HG03175 (cell line): ENCODE measurements around the gene FAM180A.
"Not testable (repeated sequence)": the region's sequence is repeated elsewhere in the genome, so short reads cannot be mapped to it uniquely, and the experiment has no call there.

Experiments used
- ATAC-seq: cut with Tn5 transposase; IDR thresholded peaks from one replicate; pipeline ENCODE4 v1.9.1; 2021; ENCODE audit warnings: mild to moderate bottlenecking, moderate library complexity; ENCODE audit not compliant: unreplicated experiment

The FAM180A gene

DNA sequence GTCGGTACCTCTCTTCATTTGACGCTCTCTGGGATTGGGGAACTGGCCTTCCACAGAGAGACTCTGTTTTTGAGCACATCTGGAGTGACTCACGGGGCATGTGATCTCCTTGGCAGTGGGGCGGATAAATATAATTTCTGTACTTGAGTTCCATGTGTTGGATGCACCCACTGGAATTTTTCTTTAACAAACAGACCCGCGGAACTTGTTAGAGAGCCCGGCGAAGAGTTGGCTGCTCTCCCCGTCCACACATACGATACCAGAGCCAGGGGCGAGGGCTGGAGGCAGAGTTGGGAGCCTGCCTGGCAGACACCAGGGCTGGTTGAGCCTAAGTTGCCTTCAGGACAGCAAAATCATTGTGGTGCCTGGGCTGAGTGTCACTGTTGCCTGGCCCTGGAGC is at the start of gene FAM180A:
TSS of gene FAM180A (minus strand) at position 44 of the 400 bp plus-strand sequence. CDS start 233 bp downstream, outside the sequence.
- ATAC-seq: no peak

DNA sequence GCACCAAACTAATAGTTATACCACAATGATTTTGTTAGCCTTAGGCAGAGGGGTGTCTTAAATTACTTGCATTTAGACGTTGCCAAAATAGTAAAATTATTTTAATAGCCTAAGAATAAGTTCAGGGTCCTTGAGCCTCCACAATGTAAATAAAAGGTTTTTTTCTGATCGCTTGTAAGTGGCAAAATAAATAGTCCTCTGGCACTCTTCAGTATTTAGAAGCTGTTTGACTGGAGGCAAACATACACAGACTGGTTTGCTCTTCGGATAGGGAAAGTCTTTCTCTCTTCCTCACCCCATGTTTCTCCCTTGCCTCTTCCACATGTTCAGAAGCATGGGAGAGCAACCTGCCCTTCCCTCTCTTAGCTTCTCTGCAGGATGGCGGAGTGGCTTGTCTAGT is 49.5 kb upstream of the FAM180A start:
- ATAC-seq: no peak

DNA sequence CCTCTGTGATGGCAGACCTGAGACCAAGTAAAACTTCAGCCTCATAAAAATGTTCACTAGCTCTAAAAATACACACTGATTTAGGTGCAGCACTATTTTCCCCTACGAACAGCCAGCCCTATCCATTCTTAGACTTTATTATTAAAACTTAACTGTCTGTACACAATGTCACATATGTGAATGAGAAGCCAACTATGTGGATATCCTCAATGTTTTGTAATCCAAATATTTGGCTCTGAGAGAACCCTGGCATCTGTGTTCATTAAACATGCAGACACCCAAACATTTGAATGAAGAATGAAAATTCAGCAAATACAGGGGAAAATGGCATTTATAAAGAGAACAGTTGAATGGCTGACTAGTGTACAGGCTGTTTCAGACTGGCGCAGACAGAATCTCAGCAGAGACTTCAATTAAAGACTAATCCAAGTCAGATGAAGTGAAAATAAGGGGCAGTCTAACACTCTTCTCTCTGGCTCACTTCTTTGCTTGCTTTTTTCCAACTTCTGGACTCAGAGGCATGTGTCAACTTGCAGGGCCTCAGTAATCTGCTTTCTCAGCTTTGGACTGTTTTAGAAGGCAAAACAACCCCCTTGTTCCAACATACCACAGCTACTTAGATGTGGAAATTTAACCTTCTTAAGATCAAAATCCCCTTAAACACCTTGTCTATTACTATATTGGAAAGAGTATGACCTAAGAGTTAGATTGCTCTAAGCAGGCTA is 47.4 kb upstream of the FAM180A start:
- no peak for ATAC-seq

DNA sequence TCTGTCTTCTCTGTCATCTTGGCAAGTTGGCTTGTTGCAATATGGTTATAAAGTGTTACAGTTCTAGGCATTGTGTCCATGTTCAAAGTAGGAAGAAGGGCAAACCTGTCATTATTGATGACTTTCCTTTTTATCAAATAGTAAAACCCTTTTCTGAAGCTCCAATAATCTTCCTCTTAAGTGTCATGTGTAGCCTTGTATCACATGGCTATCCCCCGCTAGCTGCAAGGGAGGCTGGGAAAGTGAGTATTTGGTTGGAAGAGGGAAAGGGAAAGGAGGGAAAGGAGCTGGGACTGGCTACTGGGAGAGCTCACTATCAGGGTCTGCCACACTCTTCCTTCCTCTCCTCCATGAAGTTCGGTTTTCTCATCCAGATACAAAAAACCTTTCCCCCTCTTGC is 45.2 kb upstream of the FAM180A start:
- ATAC-seq: no peak

DNA sequence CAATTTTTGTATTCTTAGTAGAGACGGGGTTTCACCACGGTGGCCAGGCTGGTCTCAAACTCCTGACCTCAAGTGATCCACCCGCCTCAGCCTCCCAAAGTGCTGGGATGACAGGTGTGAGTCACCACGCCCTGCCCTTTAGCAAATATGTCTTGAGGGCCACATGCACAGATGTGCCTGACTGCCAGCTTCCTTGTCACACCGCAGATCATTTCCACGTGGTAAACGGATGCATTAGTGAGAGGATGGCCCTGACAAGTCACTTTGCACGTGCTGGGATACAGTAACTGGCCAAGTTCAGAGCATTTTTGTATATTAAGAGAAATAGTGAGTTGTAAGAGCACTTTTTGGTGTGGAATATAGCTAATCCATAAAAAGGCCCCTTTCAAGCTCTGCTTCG is 44.3 kb upstream of the FAM180A start:
- no peak for ATAC-seq

DNA sequence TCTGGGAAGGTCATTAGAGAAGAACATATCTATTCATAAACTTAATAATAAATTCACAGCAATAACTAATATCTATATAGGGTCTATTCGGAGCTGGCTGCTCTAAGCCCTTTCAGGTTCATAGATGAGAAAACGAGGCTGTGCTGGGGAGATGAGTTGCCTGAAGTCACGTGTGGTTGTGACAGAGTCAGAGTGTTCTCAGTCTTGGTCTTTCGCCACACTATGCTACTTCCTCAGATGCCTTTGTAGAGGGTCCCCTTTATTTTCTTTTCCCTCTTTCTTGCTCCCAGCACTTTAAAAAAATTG is 43.7 kb upstream of the FAM180A start:
- ATAC-seq: no peak

DNA sequence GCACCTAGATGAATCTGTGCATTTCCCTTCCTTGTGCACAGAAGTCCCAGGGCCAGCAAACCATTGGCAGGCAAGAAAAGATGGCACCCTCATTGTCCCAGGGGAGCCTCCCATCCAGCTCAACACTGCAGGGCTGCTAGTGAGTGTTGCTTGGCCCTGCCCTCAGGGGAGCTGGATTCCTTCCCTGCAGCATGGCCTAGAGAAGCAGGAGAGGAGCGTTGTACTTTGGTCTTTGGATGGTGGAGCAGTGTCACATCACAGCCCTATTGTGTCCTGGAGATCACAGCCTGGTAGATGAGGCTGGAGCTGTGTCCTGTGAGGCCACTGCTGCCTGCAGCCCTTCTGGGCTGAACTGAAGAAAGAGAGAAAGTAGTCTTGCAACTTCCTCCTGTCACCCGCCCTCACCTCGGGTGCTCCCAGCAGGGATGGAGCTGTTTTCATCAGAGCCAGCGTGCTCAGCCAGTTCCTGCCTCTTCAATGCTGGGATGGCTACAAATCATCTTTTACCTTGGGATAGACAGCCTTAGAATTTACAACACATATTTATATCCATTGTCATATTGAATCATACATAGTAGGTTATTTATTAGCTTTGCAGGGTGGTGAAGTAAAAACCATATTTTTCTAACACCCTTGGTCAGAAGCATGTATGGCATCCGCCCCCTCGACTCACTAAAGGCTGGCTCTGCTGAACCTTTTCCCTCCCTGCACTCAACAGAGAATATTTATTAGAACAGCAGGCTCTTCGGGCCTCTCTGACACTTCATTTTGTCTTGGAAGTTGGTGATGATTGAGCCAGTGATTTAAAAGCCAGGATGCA is 43.1 kb upstream of the FAM180A start:
- no peak for ATAC-seq

DNA sequence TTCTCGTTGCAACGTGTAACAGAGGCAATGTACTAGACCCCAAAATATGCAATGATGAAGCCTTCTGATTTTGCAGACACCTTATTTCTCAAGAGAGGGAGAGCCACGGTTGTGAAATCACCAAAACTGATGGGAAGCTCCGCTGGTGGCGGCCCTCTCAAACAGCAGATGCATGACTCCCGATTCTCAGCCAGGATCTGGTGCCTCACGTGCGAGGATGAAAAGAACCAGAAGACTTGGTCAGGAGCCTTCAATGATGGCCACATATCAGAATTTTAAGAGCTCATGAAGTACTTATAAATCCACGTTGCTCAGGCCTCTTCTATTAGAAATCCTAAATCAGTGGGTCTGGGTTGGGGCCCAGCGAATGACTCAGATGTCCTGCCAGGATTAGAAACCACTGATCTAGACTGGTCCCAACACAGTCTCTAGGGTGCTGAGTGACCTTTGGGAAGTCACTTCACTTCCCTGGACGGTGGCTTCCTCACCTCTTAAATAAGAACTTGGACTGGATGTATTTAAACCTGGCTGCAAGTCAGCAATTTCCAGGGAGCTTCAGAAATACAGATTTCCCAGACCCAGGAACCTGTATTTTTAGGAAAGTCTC is 41.9 kb upstream of the FAM180A start:
- ATAC-seq: no peak

DNA sequence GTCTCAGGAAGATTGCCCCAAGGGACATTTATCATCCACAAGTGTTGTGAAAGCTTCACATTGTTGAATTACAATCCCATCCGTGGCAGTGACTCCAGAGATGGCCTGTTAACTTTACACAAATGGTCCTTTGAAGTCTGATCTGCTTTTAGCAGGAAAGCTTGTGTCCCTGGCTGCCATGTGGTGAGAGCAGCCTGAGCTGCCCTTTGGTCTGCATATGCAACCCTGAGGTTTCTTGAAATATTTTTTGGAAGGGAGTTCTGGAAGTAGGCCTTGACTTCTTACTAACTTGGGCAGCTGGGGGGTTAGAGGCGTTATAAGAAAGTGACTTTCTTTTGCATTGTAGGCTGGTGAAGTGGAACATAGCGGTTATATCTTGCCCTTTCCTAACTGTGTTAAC is 41.3 kb upstream of the FAM180A start:
- ATAC-seq: no peak

DNA sequence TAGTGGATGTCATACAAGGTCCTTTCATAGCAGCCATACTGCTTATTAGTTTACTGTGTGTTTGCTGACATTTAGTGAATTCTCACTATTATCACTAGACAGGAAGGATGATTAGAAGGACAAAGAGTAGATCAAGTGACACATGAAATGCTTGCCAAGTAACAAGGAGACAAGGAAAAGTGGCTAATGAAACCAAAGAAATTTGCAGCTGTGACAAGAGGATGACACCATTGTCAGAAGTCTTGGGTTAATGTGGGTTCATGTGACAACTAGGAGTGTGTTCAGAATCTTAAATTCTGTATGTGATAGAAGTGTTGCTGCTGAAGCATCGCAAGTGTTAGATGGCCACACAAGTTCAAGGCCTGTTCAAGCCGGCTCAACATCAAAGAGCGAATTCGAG is 40.8 kb upstream of the FAM180A start:
- no peak for ATAC-seq

DNA sequence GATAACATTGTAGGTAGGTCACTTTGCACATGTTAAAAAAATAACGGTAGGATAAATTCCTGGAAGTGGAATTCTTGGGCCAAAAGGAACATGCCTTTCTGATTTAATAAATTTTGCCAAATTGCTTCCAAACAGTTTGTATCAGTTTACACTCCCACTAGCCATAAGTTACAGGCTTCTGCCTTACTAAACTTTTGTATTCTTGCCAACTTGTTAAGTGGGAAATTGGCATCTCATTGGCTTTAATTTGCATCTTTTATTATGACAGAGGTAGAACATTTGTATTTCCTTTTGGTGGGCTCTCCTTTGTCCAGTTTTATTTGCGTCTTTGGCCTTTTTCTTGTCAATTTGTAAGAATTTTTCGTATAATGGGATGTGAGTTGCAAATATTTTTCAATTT is 38.3 kb upstream of the FAM180A start:
- no peak for ATAC-seq

DNA sequence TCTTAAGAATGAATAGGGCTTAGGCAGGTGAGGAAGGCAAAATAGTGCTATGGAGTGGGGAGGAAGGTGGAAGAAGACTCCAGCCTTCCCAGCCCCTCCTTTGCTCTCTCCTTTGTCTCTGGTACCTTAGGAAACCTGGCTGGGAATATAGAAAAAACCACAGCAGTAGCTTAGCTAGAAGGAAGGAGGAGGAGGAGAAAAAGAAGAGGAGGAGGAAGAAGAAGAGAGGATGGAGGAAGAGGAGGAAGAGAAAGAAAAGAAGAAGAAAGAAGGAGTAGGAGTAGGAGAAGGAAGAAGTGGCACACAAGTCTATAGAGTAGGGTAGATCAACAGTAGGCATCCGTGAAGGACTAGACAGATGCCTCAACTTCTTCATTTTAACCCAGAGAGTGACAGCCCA is 36.5 kb upstream of the FAM180A start:
- ATAC-seq: no peak

DNA sequence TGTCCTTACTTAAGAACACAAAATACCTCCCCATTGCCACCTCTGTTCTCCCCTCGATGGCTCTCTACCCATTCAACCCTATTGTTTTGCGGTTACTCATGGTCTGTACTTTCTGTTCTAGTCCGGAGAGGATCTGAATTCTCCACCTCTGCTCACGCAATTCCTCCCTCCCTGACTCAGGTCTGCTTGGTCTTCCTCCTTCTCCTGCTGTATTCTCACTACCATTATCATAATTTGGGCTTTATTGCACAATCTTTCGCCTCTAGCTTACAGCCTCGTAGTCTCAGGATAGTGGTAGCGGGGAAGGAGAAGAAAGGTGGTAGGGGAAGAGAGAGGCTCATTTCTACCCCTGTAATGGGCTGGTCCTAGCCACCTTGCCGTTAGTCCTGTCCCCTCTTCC is 35.4 kb upstream of the FAM180A start:
- no peak for ATAC-seq

DNA sequence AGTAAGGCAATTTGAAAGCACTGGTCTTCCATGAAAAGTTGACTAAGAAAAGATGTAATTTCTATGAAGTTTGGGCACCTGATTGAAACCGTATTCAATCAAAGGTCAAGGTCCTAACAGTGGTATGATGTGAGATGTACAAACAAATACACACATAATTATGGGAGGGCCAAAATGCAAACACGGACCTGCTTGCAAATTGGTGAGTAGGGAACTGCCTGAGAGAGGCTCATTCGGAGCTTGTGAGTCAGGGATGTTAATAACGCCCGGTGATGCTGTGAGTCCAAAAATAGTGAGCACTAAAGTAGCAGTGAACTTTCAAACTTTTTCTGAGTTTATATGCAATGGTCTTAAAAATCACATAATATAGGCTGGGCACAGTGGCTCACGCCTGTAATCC is 34.2 kb upstream of the FAM180A start:
- ATAC-seq: no peak

DNA sequence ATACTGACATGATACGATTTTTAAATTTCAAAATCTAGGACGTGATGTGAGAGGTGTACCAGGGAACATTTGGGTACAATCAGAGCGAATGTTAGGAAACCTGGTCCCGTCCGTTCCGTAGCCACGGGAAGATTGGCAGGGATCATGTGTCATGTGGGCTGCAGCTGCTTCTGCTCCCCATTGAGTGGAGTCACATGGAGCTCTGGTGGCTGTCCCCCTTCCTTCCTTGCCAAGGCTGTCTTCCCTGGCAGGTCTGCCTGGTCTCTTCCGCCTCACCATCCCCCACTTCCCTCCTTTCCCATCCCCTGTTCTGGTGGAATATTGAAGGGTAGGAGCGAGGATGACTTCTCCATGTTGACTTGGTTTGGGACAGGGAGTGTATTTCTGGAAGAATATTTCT is 33.8 kb upstream of the FAM180A start:
- ATAC-seq: no peak

DNA sequence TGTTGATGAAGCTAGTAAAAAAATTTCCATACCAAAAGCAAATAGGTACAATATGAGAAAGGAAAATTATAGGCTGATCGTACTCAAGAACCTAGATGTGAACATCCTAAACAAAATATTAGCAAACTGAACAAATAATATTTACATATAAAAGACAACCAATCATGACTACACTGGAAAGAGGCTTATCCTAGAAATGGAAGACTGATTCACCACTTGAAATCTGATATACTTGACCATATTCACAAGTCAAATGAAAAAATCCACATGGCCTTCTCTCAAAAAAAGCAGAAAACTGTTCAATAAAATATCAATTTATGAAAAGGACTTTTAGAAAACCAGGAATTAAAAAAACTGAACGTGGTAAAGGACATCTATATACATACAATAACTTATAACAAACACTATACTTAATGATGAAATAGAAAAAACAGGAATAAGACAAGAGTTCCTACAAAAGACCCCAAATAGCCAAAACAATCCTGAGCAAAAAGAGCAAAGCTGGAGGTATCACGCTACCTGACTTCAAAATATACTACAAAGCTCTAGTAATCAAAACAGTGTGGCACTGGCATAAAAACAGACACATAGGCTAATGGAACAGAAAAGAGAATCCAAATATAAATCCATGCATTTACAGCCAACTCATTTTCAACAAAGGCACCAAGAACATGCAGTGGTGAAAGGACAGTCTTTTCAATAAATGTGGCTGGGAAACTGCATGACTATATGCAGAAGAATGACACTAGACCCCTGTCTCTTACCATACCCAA is 29.2 kb upstream of the FAM180A start:
- ATAC-seq: no peak

DNA sequence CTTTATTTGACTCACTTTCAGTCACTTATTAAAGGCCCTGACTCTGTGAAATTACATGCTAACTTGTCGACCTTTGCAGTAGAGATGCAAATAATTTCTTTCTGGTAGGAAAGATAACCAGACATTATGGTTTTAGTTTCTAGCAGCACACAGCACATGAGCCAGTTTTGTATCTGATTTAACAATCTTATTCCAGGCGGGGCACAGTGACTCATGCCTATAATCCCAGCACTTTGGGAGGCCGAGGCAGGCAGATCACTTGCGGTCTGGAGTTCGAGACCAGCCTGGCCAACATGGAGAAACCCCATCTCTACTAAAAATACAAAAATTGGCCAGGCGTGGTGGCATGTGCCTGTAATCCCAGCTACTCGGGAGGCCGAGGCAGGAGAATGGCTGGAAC is 27.3 kb upstream of the FAM180A start:
- not testable (repeated sequence) for ATAC-seq

DNA sequence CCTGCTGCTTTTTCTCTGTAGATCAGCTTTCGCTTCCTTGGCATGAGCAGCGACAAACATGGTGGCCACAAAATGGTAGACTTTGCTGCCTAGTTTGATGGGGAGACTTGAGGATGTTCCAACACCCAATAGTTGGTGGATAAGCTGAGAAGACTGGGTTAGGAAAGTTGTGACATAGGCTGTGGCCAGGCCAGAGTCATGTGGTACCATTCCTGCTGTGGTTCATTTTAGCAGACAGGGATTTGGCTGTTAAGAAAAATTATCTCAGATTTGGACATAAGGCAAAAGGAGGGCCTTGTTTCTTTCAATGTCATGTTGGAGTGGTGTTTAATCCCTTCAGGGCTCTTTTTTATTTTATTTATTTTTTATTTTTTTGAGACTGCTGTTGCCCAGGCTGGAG is 26.6 kb upstream of the FAM180A start:
- no peak for ATAC-seq

DNA sequence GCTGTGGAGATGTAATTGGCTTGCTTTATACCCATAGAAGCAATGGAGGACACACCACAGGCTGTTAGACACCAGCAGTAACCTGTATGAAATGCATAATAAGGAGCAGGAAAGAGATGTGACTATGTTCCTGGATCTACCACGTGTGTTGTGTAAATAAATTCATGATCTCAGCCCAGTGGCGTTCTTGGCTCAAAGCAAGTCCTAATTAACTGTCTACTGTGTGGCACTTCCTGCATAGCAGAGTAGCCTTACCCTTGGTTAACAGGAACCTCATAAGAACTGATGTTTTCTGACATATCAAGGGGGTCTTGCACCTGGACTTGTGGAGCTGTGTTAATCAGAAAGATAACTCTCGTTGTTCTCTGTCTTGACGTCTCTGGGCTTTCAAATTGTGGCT is 25.7 kb upstream of the FAM180A start:
- no peak for ATAC-seq

DNA sequence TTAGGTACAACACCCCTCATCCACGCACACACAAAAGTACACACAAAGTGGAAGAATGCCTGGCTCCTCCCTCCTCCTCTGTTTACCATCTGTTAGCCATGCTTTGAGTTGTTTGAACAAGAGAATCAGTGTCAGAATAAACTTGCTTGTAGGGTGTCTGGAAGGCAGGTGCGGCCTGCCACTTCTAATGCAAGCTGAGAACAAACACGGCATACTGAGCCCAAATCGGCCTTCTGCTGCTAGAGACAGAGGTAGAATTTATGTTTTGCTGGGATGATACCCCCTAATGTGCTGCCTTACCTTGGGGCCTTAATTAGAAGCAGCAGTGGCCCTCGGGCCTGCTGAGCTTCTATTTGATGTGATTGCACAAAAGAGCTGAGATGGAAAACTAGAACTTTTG is 24.9 kb upstream of the FAM180A start:
- ATAC-seq: no peak

DNA sequence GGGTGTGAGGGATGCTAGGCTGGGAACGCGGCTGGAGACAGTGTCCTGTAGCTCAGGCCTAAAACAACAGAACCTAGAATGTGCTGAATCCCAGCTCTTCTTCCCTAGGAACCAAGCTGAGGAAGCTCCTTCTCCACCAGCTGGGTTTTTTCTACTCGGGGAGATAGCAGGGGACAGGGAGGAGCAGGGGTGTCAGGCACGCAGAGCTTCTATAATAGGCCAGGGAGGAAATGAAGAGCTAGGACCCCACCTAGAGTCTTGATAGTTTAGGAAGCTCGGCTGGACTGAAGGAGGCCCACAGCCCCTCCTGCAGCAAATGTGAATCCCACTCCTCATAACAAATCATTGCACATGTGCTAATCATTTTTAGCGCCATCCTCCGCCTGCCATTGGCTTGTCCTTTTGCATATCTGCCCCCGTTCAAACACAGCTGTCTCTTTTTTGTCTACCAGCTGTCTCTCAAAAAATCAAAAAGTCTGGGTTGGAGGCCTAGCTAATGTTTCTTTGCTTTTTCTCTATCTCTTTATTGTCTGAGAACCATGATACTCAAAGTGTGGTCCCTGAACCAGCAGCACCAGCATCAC is 24.1 kb upstream of the FAM180A start:
- ATAC-seq: no peak
